CD4-positive, CD25-positive, alpha-beta regulatory T cell (primary cell): ENCODE data around the gene AATF. TPM values are rescaled to one million over a fixed set of nuclear protein-coding genes. Genes with fewer than 3 reads are reported as not detected.

Source experiments
- ATAC-seq, 2 donors: fragments of 150-1000 bp; cut with Tn5 transposase; one replicate each; pipeline ENCODE4 v1.10.0; 2021; ENCODE audit warnings: low read depth in 2 of 2, moderate number of reproducible peaks in 2 of 2, moderate library complexity in 1 of 2
- DNase-seq, 3 donors: peaks; one replicate each; pipeline versions ENCODE4 v3.0.0 to v3.0.0-alpha.2; 2012 to 2022; ENCODE audit warnings: mixed read lengths in 1 of 3
- H3K27ac ChIP-seq: one replicate; pipeline ENCODE4 v1.7.0; 2013; ENCODE audit warnings: mild to moderate bottlenecking, low read length; ENCODE audit not compliant: insufficient read depth, poor library complexity, severe bottlenecking
- H3K27me3 ChIP-seq: one replicate; pipeline ENCODE4 v1.7.0; 2013; ENCODE audit warnings: low read length; ENCODE audit not compliant: control insufficient read depth, insufficient read depth
- H3K36me3 ChIP-seq: one replicate; pipeline ENCODE4 v1.7.0; 2013; ENCODE audit warnings: mild to moderate bottlenecking, low read length, moderate library complexity; ENCODE audit not compliant: control insufficient read depth, insufficient read depth
- H3K4me1 ChIP-seq: 2 replicates; pipeline ENCODE4 v1.7.0; 2013; ENCODE audit warnings: mild to moderate bottlenecking, low read length; ENCODE audit not compliant: insufficient read depth, control insufficient read depth, poor library complexity, severe bottlenecking
- H3K4me3 ChIP-seq: one replicate; pipeline ENCODE4 v1.7.0; 2013; ENCODE audit warnings: low read depth, mild to moderate bottlenecking, low read length, moderate library complexity
- H3K9me3 ChIP-seq, 2 experiments: 1 replicate in 1 of 2; 2 replicates in 1 of 2; pipeline ENCODE4 v1.7.0; 2013; ENCODE audit warnings: low read length in 2 of 2, mild to moderate bottlenecking in 1 of 2, moderate library complexity in 1 of 2; ENCODE audit not compliant: control insufficient read depth in 2 of 2
- H3K27ac Mint-ChIP-seq, 3 donors: one replicate each; pipeline ENCODE4 v1.8.0; 2020 to 2022; ENCODE audit warnings: mild to moderate bottlenecking in 3 of 3, mixed read lengths in 3 of 3, moderate library complexity in 2 of 3
- H3K27me3 Mint-ChIP-seq: one replicate; pipeline ENCODE4 v1.8.0; 2022; ENCODE audit warnings: mild to moderate bottlenecking, mixed read lengths
- H3K36me3 Mint-ChIP-seq: one replicate; pipeline ENCODE4 v1.8.0; 2020; ENCODE audit warnings: mixed read lengths
- H3K4me1 Mint-ChIP-seq, 4 donors: one replicate each; pipeline ENCODE4 v1.8.0; 2020 to 2022; ENCODE audit warnings: mixed read lengths in 4 of 4, mild to moderate bottlenecking in 1 of 4
- H3K4me3 Mint-ChIP-seq, 4 donors: one replicate each; pipeline ENCODE4 v1.8.0; 2020 to 2022; ENCODE audit warnings: mild to moderate bottlenecking in 4 of 4, mixed read lengths in 4 of 4, moderate library complexity in 3 of 4
- H3K9me3 Mint-ChIP-seq, 7 donors: one replicate each; pipeline ENCODE4 v1.8.0; 2020 to 2022; ENCODE audit warnings: mixed read lengths in 7 of 7, mild to moderate bottlenecking in 3 of 7, moderate library complexity in 2 of 7
- polyA plus RNA-seq, 4 donors: library from polyadenylated mRNA; unstranded; fragments of 300-500 nt; fragmentation: Illumina TruSeq; gene quantifications; one replicate each; pipeline ENCODE4 v1.2.3, GENCODE V29; 2021
- total RNA-seq: library from RNA; stranded (reverse); gene quantifications from one replicate; pipeline ENCODE4 v1.2.3, GENCODE V29; 2022

The AATF gene
- total and polyA plus RNA-seq, 5 donors from 2014 or later, result 72.6 to 89.8 (median 83.3) TPM

DNA sequence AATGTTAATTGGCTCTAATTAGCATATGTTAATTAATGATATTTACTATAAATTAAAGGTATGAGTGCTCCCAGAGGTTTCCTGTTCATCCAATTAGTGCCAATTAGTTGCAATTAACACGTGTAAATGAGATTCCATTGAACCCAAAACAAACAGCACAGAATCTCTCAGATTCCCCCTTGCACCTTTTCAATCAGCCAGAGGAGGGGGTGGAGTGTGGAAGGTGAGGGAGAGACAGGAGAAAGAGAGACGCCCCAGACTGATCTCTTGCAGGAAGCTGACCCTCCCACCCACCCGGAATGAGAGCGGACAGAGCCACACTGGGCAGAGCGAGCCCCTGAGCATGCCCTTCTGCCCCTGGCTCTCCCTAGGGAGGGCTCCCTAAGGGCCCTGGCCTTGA, 35.6 kb upstream of the AATF start:
- H3K36me3 Mint-ChIP-seq, result no peaks in the 10 kb centered on the region

DNA sequence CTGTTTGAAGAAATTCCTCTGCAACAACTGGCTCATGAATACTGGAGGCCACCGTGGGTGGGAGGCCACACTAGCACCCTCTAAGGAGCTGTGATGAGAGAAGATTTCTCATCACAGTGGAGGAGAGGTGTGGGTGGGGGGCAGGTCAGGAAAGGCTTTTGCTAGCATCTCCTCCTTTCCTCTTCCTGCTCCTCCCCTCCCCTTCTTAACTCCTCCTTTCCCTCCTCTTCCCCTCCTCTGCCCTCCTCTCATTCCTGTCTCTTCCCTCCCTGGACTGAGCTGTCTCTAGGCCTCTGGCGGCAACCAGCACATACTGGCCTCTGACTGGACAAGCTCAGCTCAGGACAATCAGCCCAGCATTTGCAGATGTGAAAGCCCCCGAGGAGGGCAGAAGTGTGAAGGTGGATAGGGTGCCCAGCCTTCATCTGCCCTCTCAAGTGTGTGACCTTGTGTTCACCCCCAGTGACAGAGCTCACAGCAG, 30.5 kb upstream of the AATF start:
- Mint-ChIP-seq H3K27me3 (peaks cover 36% of the 10 kb centered on the region), H3K27ac (no peak overlapping the region), H3K4me1 (peaks cover 0 to 5% (median 3%) of the 10 kb centered on the region in 4 donors), H3K4me3 (no peak overlapping the region), H3K9me3 (peaks cover 0 to 2% (median 0%) of the 10 kb centered on the region in 7 donors), H3K36me3 (no peaks in the 10 kb centered on the region)
- no peak for ATAC-seq
- no peaks in the 10 kb centered on the region for H3K9me3 ChIP-seq
- no peaks in the 10 kb centered on the region for H3K4me1 ChIP-seq
- peaks cover 2% of the 10 kb centered on the region for H3K27me3 ChIP-seq
- H3K27ac ChIP-seq, result no peak overlapping the region
- DNase-seq, result no peak
- no peak overlapping the region for H3K4me3 ChIP-seq
- H3K36me3 ChIP-seq, result no peaks in the 10 kb centered on the region

More for the DNA sequence above, 35.6 kb upstream of the AATF start:
- Histone ChIP-seq H3K27ac (no peak overlapping the region), H3K4me3 (no peak overlapping the region), H3K9me3 (no peaks in the 10 kb centered on the region), H3K4me1 (no peaks in the 10 kb centered on the region), H3K36me3 (no peaks in the 10 kb centered on the region), H3K27me3 (no peaks in the 10 kb centered on the region)
- Mint-ChIP-seq H3K4me1 (no peaks in the 10 kb centered on the region), H3K4me3 (no peak overlapping the region), H3K9me3 (no peaks in the 10 kb centered on the region), H3K27ac (no peak overlapping the region), H3K27me3 (peaks cover 14% of the 10 kb centered on the region)
- no peak for DNase-seq
- no peak for ATAC-seq

DNA sequence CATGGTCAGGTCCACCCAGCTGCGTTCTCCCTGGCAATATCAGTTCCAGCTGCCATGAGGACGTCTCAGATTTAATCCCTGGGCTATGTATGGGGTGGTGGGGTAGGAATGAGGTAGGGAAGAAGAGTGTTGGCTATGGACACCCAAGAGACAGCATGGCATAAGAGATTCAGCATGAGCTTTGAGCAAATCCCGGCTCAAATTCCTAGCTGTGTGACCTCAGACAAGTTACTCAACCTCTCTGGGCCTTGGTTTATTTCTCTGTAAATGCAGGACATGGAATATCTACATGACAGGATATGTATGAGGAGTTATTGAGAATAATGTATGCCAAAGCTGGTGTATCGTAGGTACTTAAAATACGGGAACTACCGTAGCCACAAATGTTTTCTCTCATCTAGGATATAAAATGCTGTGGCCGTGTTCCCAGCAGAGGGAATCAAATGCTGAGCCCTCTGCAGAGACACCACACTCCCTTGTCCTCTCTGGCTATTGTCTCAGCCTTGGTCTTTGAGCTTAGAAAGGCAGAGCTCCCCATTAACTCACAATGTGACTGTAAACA, 29.3 kb upstream of the AATF start:
- Histone ChIP-seq H3K27ac (no peak overlapping the region), H3K9me3 (no peaks in the 10 kb centered on the region), H3K4me1 (no peaks in the 10 kb centered on the region), H3K36me3 (no peaks in the 10 kb centered on the region), H3K4me3 (no peak overlapping the region), H3K27me3 (peaks cover 2% of the 10 kb centered on the region)
- Mint-ChIP-seq H3K27me3 (peaks cover 36% of the 10 kb centered on the region), H3K9me3 (peaks cover 0 to 2% (median 0%) of the 10 kb centered on the region in 7 donors), H3K4me3 (no peak overlapping the region), H3K4me1 (peaks cover 0 to 5% (median 3%) of the 10 kb centered on the region in 4 donors), H3K27ac (no peak overlapping the region), H3K36me3 (no peaks in the 10 kb centered on the region)
- DNase-seq, result no peak
- ATAC-seq, result no peak

DNA sequence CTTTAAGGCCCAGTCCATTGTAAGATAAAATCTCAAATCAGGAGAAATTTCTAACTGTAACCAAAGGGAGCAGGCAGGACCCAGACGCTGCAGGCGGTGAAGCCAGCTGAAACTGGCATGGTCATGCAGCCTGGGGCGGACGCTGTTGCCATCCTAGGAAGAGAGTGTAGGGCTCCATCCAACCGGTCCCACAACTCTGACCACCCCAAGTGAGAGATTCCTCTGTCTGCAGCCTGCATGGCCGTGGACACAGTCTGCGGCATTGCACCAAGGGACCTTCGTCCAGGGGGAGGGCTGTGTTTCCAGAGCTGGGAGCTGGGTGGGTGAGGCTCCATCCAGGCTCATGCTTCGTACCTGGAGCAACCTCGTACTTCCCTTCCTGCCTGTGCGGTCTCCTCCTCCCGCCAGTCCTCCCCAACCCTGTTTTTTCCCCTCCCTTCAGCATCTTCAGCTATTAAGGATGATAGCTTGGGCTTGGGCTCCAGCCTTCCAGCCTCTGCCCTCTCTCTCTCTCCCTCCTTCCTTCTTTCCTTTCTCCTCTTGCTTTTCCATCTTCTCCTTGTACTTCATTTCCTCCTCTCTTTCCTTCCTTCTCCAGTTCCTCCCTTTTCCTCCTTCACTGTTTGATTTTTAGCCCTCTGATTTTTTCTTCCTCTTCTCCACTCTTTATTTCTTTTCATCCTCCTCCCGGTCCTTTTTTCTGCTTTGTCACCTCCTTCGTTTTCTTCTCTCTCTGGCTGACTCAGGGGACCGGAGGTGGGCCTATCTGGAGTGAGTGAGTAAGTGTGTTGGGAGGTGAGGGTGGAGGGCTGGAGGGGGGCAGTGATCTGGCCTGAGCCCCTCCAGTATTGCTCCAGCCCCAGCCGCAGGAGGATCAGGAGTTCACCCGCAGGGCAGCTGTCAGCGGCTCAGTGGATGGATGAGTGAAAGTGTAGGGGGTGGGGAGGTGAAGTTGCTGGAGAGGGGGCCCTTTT, 28.4 kb upstream of the AATF start:
- H3K27ac ChIP-seq, result no peak overlapping the region
- H3K4me3 Mint-ChIP-seq, result no peak overlapping the region
- peaks cover 36% of the 10 kb centered on the region for H3K27me3 Mint-ChIP-seq
- no peak for ATAC-seq
- H3K27me3 ChIP-seq, result peaks cover 2% of the 10 kb centered on the region
- peaks cover 0 to 5% (median 3%) of the 10 kb centered on the region in 4 donors for H3K4me1 Mint-ChIP-seq
- H3K4me1 ChIP-seq, result no peaks in the 10 kb centered on the region
- H3K4me3 ChIP-seq, result no peak overlapping the region
- DNase-seq, result no peak
- H3K36me3 ChIP-seq, result no peaks in the 10 kb centered on the region
- H3K27ac Mint-ChIP-seq, result peak overlapping the region in 1 of 3 donors; percentile 8
- no peaks in the 10 kb centered on the region for H3K36me3 Mint-ChIP-seq
- H3K9me3 ChIP-seq, result no peaks in the 10 kb centered on the region
- H3K9me3 Mint-ChIP-seq, result peaks cover 0 to 2% (median 0%) of the 10 kb centered on the region in 7 donors

DNA sequence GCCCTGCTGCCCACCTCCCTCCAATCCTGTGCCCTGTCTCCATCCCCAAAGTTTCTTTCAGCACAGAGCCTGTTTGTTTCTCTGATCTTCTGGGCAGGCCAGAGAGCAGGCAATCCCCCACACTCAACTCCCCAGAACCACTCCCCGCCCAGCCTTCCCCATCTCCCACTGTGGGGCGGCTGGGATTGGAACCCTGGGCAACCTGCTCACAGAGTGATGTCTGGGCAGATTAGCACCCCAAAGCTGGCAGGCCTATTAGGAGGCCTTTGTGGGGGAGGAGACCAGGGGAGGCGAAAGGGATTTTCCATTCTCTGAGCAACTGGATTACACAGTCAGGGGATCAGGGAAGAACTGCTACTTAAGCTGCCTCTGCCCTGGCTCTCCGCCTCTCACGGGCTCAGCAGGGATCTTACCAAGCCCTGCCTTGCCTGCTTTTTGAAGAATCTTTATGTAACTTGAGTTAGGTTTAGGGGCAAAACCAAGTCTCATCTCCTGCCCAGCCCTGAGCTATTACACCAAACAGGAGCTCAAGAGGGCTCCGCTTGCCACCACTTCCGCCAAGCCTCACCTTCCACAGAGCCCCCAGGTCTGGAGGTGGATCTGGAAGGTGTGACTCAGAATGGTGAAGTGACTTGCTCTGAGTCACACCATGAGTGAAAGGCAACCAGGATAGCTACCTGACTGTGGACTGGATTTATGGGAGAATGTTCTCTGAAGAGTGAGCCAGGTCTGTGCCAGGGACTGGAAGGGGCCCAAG, 27.5 kb upstream of the AATF start:
- Mint-ChIP-seq H3K4me1 (peaks cover 0 to 5% (median 3%) of the 10 kb centered on the region in 4 donors), H3K4me3 (no peak overlapping the region), H3K36me3 (no peaks in the 10 kb centered on the region), H3K27ac (no peak overlapping the region), H3K27me3 (peaks cover 40% of the 10 kb centered on the region), H3K9me3 (peaks cover 0 to 2% (median 0%) of the 10 kb centered on the region in 7 donors)
- Histone ChIP-seq H3K27me3 (peaks cover 2% of the 10 kb centered on the region), H3K27ac (no peak overlapping the region), H3K4me1 (no peaks in the 10 kb centered on the region), H3K36me3 (no peaks in the 10 kb centered on the region), H3K4me3 (no peak overlapping the region), H3K9me3 (no peaks in the 10 kb centered on the region)
- ATAC-seq, result peak; percentile 53 to 66
- peak in 1 of 3 donors; percentile 63 for DNase-seq

DNA sequence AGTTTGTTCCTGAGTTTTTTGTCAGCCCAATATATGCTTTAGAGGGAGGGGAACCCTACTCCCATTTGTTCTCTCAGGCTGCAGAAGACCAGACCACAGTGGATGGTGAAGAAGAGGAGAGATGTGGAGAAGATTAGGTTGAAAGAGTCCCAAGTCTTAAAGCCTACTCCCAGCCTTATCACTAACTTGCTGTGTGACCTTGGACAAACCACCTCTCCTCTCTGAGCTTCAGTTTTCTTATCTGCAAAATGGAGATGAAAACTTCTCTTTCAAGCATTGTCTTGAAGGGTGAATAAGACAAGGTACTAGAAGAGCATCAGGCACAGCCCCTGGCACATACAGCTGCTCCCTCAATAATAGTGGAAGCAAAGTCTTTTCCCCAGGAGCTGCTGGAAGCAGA, 26.6 kb upstream of the AATF start:
- no peaks in the 10 kb centered on the region for H3K4me1 ChIP-seq
- H3K27ac Mint-ChIP-seq, result no peak overlapping the region

DNA sequence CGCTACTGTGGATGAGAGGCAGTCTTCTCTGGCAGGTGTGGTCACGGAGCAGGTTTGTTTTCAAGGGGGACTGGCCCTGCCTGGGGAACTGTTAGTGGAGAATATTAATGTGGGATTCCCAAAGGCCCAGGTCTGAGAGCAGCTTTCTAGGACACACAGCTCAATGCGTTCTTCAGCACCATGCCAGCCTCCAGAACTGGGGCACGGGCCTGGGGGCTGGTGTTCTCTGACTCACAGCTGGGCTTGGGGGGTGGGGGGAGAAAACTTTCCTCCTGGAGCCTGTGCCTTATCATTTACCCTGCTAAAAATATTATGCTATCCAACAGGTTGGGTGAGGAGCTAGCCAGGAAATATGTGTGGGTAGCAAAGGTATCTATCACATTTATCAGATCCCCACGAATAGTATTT, 24.9 kb upstream of the AATF start:
- Mint-ChIP-seq H3K4me1 (peaks cover 4 to 15% (median 13%) of the 10 kb centered on the region in 4 donors), H3K36me3 (no peaks in the 10 kb centered on the region), H3K4me3 (no peak overlapping the region), H3K27ac (no peak overlapping the region), H3K27me3 (peaks cover 57% of the 10 kb centered on the region), H3K9me3 (peaks cover 0 to 2% (median 0%) of the 10 kb centered on the region in 7 donors)
- Histone ChIP-seq H3K4me1 (peaks cover 5% of the 10 kb centered on the region), H3K9me3 (no peaks in the 10 kb centered on the region), H3K4me3 (no peak overlapping the region), H3K36me3 (no peaks in the 10 kb centered on the region), H3K27ac (no peak overlapping the region), H3K27me3 (peaks cover 6% of the 10 kb centered on the region)
- ATAC-seq, result no peak
- no peak for DNase-seq

More for the DNA sequence above, 26.6 kb upstream of the AATF start:
- Histone ChIP-seq H3K4me3 (no peak overlapping the region), H3K27me3 (peaks cover 2% of the 10 kb centered on the region), H3K36me3 (no peaks in the 10 kb centered on the region), H3K9me3 (no peaks in the 10 kb centered on the region), H3K27ac (no peak overlapping the region)
- ATAC-seq (no peak), DNase-seq (no peak)
- Mint-ChIP-seq H3K4me3 (no peak overlapping the region), H3K36me3 (no peaks in the 10 kb centered on the region), H3K4me1 (peaks cover 0 to 5% (median 3%) of the 10 kb centered on the region in 4 donors), H3K27me3 (peaks cover 41% of the 10 kb centered on the region), H3K9me3 (peaks cover 0 to 2% (median 0%) of the 10 kb centered on the region in 7 donors)
